Fibroblast of the aortic adventitia (primary cell): ENCODE measurements around the gene ANKDD1A. TPM values are rescaled to one million over a fixed set of nuclear protein-coding genes. Genes with fewer than 3 reads are reported as not detected.

ENCODE experiments used
- DNase-seq: peaks from one replicate; pipeline ENCODE4 v3.0.0-alpha.2; 2010; ENCODE audit warnings: low read depth
- H3K4me3 ChIP-seq: 2 replicates; pipeline ENCODE4 v1.5.1; 2011; ENCODE audit warnings: low read depth, mild to moderate bottlenecking, control low read depth, low read length, moderate library complexity
- CTCF ChIP-seq: IDR thresholded peaks from 2 replicates; pipeline ENCODE4 v1.5.1; 2011; ENCODE audit warnings: mild to moderate bottlenecking, low read length, control low read depth, inconsistent platforms; ENCODE audit not compliant: insufficient read depth
- total RNA-seq: library from RNA; depleted of rRNA; stranded (reverse); fragments of >200 nt; gene quantifications from 2 replicates; pipeline ENCODE4 v1.2.3, GENCODE V29; 2012; ENCODE audit warnings: low replicate concordance

The ANKDD1A gene
- total RNA-seq, 1 donor, result 2.9 TPM

- H3K4me3 ChIP-seq, result peak within 1 kb of the TSS; percentile 95
- DNase-seq, result peak; percentile 90
- no peak for TF ChIP-seq CTCF
Observed at GRCh38 chr15:64989416-64990167, 77.9 kb downstream of the ANKDD1A start, which contains the start of gene SPG21. Gene SPG21, minus strand, starts transcription at chr15:64989914. Its CDS starts 6,345 bp downstream, at chr15:64983569.

- no peak for TF ChIP-seq CTCF
- H3K4me3 ChIP-seq, result peak overlapping the region; percentile 95
- DNase-seq, result no peak
Observed at GRCh38 chr15:64990168-64990470, 78.4 kb downstream of the ANKDD1A start.

- H3K4me3 ChIP-seq, result no peak overlapping the region
- TF ChIP-seq CTCF, result no peak
- no peak for DNase-seq
Observed at GRCh38 chr15:64991536-64992135, 79.9 kb downstream of the ANKDD1A start.

GRCh38 chr15:64993290-64993689, 81.6 kb downstream of the ANKDD1A start:
- DNase-seq, result no peak
- no peak for TF ChIP-seq CTCF
- H3K4me3 ChIP-seq, result no peak overlapping the region

- no peak for DNase-seq
- H3K4me3 ChIP-seq, result no peak overlapping the region
- TF ChIP-seq CTCF, result no peak
Observed at GRCh38 chr15:64997066-64997465, 85.4 kb downstream of the ANKDD1A start.

GRCh38 chr15:64997745-64998375, 86.2 kb downstream of the ANKDD1A start:
- TF ChIP-seq CTCF, result no peak
- no peak for DNase-seq
- no peak overlapping the region for H3K4me3 ChIP-seq
